ENCODE measurements around the gene PRKCA.
"Not testable (repeated sequence)": the region's sequence is repeated elsewhere in the genome, so short reads cannot be mapped to it uniquely, and the experiment has no call there.

PRKCA gene

DNA sequence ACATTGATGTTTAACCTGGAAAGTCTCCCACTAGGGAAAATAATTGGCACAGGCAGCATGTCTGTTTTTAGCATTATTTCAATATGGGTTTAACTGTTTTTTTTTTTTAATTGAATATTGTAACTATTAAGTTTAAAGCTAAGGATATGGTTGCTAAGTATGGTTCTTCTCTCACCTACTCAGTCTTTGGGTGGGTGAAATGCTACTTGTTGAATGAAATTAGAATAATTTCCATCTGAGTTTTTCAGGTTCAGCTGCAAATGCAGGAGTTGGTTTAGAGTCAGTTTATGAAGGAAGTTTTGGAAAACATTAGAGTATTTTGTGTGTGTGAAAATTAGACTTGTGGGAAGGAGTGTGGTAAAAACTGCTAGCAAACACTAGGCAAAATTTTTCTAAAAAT lies 93.5 kb downstream of the PRKCA start:
- no peak for DNase-seq

DNA sequence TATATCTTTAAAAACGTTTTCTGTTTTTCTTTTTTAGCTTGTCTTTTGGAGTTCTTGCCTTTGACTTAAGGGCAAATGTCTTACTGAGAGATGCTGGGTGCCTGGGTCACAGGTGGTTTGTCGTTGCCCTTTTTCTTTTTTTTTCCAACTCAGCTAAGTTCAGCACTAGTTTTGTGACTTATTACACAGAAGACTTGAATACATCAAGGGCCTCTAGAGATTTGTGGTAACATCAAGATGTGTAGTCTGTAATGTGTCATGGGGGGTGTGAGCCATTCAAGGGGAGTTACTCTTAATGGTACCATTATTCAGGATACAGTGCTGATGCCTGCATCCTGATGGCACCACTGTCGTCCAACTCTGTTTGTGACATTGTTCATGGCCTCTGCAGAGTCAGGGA lies 95.1 kb downstream of the PRKCA start:
- no peak for DNase-seq

DNA sequence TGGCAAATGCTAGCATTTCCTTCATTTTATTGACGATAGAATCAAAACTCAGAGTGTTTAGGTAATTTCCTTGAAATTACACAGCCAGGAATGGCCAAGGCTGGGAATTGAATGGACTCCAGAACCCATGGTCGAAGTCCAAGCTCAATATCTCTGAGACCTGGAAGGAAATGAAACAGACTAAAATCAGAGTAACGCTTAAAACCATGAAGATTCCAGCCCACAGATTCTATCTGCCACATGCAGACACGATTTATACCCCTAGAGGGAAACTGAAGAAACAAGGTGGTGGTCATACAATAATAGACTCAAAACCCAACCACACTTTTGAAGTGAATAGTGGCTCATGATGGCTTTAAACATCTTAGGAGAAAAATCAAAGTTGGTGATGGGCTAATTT lies 95.6 kb downstream of the PRKCA start:
- no peak for DNase-seq

DNA sequence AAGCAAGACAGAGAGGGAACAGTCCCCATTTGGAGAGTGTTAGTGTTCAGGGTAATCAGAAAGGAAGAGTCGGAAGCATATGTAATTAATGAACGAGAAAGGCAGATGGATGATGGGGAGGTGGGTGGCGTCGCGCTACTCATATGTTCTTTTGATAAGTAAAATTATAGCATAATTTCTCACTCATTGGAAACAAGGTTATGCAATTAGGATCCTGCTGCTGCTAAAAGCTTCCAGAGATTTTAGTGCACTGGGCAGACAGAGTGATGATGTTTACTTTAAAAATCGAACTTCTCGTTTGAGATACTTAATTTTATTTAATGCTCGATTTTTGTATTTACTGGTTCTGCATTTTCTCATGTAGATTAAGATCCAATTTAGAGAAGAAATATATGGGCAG lies 96.2 kb downstream of the PRKCA start:
- no peak for DNase-seq

DNA sequence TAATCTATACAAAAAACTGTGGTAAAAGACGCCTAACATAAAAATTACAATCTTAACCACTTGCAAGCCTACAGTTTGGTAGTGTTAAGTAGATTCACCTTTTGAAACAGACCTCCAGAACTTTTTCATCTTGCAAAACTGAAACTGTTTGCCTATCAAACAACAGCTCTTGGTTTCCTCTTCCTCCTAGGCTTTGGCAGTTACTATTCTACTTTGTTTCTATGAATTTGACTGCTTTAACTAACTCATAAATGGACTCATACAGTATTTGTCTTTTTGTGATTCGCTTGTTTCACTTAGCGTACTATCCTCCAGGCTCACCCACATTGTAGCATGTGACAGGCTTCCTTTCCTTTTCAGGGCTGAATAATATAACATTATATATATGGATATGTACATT lies 97.0 kb downstream of the PRKCA start:
- no peak for DNase-seq

DNA sequence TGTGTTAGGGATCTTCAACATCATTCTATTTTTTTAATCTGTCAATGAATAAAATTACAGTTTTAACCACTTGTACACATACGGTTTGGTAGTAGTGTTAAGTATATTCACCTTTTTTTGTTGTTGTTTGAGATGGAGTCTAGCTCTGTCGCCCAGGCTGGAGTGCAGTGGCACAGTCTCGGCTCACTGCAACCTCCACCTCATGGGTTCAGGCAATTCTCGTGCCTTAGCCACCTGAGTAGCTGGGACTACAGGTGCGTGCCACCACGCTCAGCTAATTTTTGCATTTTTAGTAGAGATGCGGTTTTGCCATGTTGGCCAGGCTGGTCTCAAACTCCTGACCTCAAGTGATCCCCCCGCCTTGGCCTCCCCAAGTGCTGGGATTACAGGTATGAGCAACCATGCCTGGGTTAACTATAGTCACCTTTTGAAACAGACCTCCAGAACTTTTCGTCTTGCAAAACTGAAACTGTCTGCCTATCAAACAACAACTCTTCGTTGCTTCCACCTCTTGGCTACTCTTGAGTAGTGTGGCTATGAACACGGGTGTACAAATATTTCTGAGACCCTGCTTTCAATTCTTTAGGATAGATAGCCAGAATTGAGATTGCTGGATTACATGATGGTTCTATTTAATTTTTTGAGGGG lies 97.8 kb downstream of the PRKCA start:
- not testable (repeated sequence) for DNase-seq

DNA sequence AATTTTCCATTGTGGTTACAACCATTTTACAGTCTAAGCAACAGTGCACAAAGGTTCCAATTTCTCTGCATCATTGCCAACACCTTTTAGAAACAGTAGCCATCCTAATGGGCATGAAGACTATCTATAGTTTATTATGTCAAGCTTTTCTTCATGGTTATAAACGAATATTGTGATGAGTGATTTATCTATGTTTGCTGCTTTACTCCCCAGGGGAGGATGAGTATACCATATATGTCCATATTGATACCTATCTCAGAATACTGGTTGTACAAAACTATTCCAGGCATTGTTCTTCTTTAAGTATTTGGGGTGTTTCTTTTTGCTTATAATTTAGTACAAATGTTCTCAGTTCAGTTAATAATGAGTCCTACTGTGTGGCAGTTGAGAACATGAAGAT lies 98.3 kb downstream of the PRKCA start:
- no peak for DNase-seq

DNA sequence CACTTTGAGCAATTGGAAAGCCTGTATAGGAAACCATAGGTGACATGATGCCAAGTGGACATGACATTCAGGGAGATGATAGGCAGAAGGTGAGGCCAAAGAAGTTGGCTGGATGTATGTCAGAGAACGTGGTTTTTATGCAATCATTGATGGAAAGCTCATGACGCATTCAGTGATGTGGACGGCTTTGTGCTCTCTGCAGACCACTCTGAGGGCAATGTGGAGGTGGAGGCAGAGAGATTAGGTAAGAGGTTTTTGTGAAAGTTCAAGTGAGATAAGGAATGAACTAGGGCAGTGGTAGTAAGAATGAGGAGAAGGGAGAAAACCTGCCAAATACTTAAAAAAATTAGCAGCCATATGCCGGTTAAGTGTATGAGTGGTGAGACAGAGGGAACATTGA lies 99.0 kb downstream of the PRKCA start:
- DNase-seq: no peak

DNA sequence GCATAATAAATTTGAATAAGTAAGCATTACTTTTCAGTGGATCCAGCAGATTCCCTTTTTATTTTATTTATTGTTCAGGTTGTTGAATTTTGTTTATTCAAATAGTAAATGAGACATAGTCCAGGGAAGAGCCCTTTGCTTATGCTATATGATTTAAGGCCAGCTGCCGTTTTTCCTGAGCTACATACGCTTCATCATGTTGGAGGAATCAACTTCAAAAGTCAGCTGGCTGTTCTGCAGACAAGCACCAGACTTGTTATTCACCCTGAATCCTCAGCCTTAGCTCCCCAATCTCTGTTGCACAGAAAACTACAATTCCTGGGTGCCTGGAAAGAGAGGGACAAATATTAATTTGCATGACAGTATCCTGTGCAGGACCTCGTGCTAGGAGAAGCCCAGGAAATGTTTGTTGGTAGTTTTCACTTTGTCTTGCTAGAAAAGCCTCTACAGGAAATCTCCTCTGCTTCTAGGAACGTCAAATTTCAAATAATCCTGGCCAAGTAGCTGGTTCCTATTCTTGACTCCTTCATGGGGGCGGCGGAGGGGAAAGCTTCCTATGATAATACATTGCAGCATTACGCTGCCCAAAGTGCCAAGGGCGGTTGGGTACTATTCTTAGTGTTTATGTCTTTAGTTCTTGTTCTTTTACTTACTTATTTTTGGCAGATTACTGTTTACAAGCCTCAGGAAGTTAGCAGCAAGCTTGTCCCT lies 101.6 kb downstream of the PRKCA start:
- no peak for DNase-seq

DNA sequence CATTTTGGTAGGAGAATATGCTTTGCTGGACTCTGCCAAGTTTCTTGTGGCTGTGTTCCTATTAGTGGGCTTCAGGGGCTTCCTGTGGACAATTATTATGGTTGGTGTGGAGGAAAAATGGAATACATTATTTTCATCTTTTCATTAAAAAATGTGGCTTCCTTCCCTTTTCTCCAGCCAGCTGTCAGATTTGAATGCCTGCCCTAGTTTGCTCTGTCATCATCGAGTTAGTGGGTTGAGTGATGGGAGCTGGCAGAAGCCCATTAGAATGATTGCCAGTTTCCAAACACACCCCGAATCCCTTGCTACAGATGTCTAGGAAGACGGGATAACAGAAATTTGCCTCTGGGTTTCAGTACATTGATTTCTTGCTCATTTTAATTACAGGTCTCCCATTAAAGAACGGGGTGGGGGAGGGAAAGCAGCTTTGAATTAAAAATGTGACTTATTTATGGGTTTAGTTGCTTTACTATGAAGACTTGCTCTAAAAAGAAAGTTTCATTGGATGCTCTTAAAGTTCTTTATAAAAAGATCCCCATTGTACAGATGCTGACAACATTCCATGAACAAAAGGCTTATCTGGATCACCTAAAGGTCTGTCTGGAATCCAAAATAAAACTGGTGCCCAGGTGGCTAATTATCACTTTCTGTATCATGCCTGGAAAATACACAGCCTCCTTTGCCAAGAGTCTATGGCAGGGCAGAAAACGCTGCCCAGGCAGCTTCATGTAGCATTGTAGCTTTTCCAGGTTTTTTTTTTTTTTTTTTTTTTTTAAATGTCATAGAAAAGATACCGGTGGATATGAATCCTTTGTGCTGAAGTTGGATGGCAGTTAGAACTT lies 103.6 kb downstream of the PRKCA start:
- DNase-seq: no peak

DNA sequence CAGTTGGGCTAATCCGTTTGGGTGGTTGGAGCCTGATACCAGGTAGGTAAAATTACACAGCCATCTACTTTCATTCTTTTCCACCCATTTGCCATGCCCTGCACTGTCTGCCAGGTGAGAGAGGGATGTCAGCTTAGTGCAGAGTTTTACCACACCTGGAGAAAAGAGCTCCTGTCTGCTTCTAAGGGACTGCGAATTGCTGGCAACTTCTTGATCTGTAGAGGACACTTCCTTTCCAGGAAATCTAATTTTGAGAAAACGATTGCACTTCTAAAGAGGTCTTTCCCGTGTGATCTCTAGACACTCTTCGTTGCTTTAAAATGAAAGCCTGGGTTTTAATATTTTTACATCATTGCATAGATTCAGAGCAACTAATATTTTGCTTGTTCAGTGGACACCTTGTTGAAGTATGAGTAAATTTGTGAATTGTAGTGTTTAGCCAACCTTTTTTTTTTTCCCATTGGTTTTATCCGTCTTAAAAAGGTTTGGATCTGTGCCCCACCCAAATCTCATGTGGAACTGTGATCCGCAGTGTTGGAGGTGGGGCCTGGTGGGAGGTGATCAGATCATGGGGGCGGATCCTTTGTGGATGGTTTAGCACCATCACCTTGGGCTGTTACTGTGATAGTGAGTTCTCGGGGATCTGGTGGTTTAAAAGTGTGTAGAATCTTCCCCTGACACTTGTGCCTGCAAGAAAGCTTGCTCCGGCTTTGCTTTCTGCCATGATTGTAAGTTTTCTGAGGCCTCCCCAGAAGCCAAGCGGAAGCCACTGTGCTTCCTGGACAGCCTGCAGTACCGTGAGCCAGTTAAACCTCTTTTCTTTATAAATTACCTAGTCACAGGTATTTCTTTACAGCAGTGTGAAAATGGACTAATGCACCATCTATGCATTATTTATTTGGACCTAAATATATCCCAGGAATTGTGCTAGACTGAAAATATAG lies 104.6 kb downstream of the PRKCA start:
- DNase-seq: no peak

DNA sequence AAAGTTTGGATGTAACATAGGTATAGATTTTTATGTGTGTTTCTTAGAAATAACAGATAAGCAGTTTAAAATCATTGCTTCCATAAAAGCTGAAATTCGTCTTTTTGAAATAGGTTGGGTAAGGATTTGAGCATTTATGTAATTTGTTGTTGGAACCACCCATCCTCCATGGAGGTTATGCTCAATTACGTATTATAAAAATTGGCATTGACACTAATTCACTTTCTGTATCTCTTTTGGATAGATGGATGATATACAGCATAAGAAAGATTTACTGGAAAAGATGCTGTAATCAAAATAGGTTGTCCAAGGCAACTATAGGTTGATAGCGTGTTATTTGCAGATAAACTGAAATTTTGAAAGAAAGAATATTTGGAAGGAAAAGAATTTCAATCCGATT lies 105.5 kb downstream of the PRKCA start:
- DNase-seq: no peak

DNA sequence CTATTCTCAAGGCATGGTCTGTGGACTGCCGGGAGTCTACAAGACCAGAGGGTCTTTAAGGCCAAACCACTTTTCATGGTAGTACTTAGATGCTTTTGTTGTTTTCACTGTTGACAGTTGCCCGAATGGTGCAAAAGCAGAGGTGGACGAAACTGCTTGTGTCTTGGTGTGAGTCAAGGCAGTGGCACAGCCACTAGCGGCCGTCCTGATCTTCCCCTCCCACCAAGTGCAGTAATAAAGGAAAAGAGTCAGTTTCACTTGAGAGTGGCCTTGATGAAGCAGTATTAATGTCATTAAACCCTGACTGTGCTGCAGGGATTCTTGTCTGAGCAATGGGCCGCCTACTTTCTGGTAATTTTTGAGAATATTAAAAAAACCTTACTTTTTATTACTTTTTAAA lies 109.1 kb downstream of the PRKCA start:
- DNase-seq: no peak

DNA sequence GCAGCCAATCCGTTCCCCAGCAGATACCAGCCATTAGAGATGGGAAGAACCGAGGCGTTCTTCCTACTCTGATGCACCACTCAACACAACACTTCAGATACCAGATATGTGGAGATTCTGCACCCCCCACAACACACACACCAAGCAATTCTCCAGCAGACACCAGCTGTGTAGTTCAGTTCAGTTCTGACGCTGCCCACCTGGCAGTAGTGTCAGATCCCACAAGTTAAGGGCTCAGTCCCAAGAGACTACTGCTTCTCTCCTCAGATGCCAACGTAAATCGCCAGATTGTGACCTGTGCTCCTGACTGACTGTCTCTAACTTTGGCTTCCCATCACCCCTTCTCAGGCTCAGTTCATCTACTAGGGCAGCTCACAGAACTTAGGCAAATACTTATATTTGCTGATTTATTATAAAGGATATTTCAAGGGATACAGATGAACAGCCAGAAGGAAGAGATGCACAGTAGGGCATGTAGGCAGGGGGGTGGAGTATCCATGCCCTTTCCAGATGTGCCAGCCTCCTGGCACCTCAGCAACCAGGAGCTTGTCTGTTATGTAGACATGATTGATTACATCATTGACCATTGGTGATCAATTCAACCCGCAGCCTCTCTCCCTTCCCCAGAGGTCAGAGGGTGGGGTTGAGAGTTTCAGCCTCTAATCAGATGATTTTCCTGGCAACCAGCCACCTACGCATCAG lies 110.6 kb downstream of the PRKCA start:
- DNase-seq: no peak

DNA sequence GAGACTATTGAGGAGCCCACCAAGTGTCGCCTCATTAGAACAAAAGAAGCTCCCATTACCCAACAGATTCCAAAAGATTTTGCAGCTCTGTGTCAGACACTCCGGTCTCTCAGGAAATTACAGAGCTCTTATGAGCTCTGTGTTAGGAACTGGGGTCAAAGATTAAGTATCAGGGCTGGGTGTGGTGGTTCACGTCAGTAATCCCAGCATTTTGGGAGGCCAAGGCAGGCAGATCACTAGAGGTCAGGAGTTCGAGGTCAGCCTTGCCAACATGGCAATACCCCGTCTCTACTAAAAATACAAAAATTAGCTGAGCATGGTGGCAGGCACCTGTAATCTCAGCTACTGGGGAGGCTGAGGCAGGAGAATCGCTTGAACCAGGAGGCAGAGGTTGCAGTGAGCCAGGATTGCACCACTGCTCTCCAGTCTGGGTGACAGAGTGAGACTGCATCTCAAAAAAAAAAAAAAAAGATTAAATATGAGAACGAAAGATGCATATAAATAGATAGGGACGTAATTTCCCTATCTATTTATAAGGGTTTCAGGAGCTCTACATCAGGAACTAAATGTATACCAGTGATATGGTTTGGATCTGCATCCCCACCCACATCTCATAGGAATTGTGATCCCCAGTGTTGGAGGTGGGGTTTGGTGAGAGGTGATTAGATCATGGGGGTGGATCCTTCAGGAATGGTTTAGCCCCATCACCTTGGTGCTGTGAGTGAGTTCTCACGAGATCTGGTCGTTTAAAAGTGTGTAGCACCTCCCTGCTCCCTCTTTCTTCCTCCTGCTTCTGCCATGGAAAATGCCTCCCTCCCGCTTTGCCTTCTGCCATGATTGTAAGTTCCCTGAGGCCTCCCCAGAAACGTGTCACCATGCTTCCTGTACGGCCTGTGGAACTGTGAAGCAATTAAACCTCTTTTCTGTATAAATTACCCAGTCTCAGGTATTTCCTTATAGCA lies 111.4 kb downstream of the PRKCA start:
- DNase-seq: no peak

DNA sequence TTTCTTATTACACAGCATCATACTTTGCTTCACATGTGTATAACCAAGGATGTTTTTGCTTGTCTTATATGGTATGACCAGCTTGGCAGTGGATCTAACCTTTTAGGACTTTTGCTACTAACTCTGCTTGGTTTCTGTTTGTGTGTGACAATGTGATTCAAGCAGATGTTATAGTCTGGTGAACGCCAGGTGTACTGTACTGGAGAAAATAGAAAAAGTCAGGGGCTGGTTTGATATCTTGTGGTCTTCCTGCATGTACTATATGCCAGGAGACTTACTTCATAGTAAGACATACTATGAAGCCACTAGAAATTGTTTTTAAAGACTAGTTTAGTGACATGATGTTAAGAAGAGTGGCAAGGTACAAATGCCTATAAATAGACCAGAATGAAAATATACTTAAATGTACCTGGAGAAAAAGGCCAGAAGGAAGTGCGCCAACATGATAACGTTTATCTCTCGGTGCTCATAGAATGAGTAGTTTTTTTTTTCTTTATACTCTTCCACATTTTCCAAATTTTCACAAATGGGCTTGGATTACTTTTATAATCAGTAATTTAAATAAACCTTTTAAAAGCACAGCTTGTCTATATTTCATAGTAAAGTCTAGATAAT lies 112.3 kb downstream of the PRKCA start:
- DNase-seq: no peak

DNA sequence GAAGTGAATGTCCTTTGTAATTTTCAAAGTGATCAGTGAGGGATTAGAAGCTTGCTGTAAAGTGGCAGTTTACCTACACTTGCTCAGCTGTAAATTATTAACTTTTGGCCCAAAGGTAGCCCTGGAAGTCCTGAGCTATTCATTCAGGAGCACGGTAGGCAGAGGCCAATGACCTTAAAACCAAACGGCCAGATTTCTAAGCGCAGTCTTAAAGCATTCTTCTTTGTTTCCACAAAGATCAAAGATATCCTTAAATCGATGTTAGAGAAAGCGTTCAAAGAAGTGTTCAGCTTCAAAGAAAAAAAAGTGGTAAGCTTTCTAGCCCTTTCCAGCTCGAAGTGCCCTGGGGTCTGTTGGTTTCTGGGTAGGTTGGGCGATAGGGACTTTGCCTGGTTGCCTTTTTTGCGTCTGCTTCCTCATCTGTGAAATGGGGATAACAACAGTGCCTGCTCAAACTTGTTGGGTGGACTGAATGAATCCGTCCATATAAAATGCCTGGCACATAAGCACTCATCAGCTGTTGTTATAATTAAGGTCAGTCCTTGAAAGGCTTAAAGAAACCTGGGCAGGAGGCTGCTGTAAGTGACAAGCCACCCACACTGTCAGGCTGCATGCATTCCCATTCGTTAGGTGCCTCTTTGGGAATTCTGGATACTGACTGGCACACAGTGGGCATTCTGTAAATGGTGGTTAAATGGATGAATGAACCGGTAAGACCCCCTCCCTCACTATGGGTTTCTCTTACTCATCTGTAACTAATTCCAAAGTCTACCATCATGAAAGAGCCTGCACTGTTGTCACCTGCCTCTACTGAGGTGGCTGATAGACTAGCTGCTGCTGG lies 113.2 kb downstream of the PRKCA start:
- no peak for DNase-seq

DNA sequence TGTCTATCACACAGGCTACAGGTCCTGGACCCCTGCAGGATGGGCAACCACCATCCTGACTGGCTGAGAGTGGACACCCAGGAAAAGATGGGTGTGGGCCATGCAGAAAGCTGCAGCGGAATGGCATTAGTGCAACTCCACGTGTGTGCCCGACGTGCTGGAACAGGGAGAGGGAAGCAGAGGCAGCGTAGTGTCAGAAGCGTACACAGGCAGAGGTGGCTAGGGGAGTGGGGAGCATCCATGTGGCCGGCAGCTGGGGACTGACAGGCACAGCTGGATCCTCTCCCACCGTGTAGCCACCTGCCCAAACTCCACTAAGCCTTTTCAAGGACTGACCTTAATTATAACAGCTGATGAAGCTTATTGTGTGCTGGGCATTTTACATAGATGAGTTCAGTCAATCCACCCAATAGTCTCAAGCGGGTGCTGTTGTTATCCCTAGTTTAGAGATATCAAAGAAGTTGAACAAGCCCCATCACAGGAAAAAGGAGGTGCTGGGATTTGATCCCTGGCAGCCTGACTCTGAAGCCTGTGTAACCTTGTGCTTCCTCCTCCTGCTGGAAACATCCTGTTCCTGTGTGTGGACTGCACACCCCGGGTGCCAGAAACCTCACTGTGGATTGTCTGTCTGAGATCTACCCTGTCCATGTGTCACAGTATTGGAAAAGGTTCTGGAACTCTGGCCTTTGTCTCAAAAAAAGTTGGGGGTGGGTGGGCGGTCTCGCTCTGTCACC lies 114.0 kb downstream of the PRKCA start:
- no peak for DNase-seq

DNA sequence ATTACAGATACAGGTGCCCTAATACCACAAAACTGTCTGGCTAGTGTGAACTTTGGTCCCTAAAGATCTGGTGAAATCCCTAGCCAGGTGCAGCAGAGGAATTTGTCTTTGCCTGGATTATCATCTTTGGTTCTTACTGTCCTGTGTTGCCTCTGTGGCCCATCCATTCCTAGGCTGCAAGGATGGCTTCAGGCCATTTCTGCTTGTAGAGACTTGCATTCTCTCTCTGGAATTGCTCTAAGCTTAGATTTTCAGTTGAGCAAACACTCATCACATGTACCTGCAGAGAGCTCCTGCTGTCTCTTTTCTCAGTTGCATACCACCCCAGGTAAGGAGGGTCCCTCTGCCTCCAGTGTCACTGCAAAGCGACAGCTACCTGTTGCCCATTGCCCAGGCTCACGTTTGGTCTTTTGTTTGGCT lies 114.9 kb downstream of the PRKCA start:
- DNase-seq: no peak
